Measurements from ENCODE around the gene TRAF3IP1.
"Not testable (repeated sequence)": the region's sequence is repeated elsewhere in the genome, so short reads cannot be mapped to it uniquely, and the experiment has no call there.

TRAF3IP1 gene

DNA sequence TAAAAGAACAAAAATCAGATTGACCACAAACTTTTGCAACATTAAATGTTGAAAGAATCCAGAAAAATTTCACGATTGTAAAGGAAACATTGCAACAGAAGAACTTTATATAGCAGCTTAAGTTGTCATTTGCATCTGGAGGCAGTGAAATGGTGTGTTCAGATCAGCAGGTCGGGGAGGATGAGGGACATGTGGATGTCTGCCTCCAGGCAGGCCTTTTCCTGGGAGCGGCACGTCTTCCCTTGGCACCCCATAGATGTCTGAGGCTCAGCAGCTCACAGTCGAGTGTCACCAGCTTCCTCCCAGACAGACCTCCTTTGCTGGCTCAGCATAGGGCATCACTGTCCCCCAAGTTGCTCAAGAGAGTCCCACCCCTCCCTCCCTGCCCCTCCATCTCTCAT is 62.1 kb downstream of the TRAF3IP1 start:
- DNase-seq, result no peak

DNA sequence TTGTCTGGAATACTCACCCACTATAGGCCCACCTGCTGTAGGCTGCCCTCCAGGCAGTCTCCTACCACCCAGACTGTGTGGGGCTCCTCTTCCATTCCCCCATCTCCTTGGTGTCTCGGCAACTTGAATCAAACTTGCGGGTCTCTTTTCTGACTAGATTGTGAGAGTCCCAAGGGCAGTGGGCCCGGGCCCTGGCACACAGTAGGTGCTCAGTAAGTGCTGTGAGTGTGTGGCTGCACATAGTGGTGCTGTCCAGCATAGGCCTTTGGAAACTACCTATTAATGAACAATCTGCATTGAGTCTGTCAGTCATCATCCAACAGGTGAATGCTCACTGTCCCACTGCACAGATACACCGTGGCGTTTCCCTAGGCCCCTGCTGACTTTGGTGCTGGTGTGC is 62.8 kb downstream of the TRAF3IP1 start:
- no peak for DNase-seq

GRCh38 chr2:238383743-238384380 is 63.5 kb downstream of the TRAF3IP1 start:
- no peak for DNase-seq

- DNase-seq, result no peak
These were observed 67.0 kb downstream of the TRAF3IP1 start for GRCh38 chr2:238387332-238387731.

- no peak for DNase-seq
These were observed 68.5 kb downstream of the TRAF3IP1 start for GRCh38 chr2:238388794-238389193.

- DNase-seq, result no peak
These were observed 69.8 kb downstream of the TRAF3IP1 start for GRCh38 chr2:238389988-238390589.

DNA sequence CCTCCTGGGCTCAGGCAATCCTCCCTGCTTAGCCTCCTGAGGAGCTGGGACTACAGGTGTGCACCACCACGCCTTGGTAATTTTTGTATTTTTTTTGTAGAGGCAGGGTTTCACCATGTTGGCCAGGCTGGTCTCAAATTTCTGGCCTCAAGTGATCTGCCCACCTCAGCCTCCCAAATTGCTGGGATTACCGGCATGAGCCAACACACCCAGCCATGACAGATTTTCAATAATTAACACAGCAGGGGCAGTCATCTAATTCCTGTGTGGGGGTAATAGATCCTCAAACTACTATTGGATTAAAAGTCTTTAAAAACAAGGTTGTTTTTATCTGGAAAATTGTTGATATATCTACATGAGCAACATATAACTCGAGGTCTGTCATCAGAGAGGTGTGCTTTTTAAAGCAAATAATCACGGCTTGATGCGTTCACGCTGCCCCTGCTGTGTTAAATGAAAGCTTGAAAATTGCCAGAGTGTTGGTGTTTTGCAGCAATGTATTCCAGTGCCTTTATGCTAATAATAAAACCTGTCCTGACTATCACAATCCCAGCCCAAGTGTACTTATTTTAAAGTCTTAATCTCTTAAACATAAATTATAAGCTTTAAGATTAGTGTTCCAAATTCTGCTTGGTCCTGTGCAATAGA is 70.8 kb downstream of the TRAF3IP1 start:
- no peak for DNase-seq

- DNase-seq, result no peak
These were observed 76.3 kb downstream of the TRAF3IP1 start for GRCh38 chr2:238396663-238397062.

GRCh38 chr2:238397356-238397755 is 77.0 kb downstream of the TRAF3IP1 start:
- DNase-seq, result no peak

DNA sequence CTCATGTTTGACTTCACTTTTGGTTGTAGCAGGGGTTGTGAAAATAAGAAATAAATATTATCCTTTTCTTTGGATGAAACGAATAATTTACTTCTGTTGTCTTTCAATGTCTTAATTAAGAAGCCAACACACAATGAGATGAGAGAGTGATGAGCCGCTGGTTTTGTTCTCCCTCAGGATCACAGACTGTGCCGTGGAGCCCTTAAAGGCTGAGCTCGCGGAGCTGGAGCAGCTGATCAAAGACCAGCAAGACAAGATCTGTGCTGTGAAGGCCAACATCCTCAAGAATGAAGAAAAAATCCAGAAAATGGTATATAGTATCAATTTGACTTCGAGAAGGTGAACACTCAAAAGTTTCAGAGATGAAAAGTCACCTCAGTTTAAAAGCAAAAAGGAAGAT is 78.3 kb downstream of the TRAF3IP1 start:
- no peak for DNase-seq

GRCh38 chr2:238399094-238399493 is 78.8 kb downstream of the TRAF3IP1 start:
- no peak for DNase-seq

- DNase-seq, result no peak
These were observed 81.2 kb downstream of the TRAF3IP1 start for GRCh38 chr2:238401551-238401950.

DNA sequence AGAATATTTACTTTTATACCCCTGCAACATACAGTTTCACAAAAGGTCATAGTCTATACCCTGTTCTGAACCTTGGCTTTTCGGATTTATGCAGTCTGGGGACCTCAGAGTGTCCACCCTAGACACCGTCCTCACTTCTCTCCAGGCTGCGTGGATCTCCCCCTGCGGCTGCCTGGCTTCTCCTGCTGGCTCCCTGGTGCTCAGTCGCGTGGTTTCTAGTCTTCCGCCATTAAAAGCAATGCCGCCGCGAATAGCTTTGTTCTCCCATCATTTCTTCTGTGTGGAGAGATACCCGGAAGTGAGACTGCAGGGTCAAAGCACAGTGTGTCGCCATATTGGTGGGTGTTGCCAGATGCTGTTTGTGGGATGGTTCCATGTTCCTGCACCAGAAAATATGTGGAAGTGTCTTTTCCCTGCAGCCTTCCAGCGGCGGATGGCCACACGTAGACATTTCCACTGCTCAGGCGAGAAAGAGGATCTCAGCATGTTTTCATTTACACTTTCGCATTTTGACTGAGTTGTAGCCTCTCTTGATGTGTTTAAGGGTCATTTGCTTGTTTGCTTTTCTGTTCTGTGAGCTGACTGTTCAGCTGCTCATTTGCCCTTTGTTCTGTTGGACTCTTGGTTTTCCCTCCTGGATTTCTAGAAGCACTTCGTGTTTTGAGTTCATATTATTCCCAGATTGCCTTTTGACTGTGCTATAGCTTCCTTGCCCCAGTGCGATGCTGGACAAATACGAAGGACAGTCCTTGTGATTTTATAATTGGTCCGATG is 83.5 kb downstream of the TRAF3IP1 start:
- no peak for DNase-seq

GRCh38 chr2:238404406-238405216 is 84.3 kb downstream of the TRAF3IP1 start:
- DNase-seq, result no peak

DNA sequence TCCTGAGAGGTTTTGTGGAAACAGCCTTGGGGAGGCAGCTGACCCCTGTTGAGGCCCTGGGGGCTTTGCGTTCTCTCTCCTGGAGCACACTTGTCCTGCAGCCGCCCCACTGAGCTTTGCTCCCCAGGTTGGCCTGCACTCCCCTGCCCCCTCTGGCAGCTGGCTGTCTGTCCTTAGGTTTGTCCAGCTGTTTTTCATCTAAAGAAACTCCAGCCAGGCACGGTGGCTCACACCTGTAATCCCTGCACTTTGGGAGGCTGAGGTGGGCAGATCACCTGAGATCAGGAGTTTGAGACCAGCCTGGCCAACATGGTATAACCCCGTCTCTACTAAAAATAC is 84.9 kb downstream of the TRAF3IP1 start:
- DNase-seq, result not testable (repeated sequence)

DNA sequence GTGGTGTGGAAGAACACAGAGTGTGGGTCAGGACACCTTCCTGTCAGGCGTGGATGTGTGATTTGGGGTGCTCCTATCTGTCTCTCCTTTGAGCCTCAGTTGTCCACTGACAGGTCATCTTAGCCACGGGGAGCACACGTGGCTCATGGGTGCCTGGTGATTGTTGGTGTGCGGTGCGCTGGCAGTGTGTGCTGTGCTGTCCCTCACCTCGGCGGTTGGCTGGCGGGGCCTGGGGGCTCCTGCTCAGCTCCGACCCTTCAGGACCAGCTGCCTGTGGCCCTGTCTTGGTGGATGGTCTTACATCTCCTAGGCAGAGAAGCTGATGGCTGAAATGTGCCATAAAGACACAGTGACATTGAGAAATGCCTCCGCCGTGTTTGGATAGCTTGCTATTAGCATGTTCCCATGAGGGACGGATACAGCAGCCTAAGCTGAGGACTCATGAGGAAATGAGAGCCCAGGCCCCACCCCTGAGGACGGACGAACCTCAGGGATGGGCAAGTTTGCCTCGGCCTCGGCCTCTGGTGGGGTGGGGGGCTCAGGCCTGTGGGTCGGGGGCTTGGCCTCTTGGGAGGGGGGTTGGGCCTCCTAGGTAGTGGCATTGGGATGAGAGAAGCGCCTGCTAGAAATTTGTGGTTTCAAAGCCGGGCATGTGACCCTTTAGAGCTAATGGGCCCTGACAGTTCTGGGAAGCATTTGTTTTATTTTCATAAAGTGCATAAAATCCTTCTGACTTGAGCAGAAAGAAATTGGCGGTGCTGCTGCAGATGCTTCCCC is 86.1 kb downstream of the TRAF3IP1 start:
- no peak for DNase-seq

- no peak for DNase-seq
These were observed 86.6 kb downstream of the TRAF3IP1 start for GRCh38 chr2:238406998-238407285.

GRCh38 chr2:238407566-238407965 is 87.2 kb downstream of the TRAF3IP1 start:
- no peak for DNase-seq

- no peak for DNase-seq
These were observed 88.5 kb downstream of the TRAF3IP1 start for GRCh38 chr2:238408615-238409340.

DNA sequence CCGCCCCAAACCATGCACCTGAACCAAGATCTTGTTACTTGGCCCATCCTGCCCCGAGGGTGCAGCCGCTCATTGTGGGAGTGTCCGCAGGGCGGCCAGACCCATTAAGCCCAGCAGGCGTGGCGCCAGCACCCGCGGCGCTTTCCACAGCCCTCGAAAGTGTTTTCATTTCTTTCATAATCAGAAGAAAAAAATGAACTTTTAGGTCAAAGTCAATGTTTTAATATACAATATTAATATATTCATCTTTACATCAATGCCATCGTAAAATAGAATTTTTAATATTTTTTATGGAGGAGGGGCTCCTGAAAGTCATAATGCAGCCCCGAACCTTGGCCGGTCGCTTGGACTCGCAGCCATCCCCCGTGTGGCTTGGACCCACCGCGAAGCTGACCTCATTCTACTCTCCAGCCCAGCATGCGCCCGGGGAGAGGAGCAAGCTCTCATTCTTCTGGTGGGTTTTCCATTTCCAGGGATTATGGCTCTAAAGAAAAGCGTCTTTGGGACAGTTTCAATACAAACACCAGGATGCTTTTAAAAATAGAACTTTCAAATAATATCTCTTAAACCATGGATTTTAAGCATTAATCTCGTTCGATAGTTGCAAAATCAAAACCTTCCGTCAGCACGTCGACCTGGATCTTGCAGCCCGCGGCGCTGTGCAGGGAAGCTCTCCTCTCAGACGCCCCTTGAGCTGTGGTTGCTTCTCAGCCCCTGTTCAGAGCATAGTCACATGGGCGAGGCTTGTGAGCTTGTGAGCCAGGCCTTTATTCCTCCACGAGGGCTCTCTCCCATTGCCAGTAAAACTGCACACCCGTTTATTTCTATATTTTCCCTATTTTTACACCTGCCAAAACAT is 89.3 kb downstream of the TRAF3IP1 start:
- DNase-seq, result no peak
